LoVo (cell line): ENCODE data around the gene PRIM2.
"Not testable (repeated sequence)": the region's sequence is repeated elsewhere in the genome, so short reads cannot be mapped to it uniquely, and the experiment has no call there.

Source experiments
- DNase-seq: peaks from one replicate; pipeline ENCODE4 v3.0.0-alpha.2; 2016; ENCODE audit warnings: low spot score

Gene PRIM2

DNA sequence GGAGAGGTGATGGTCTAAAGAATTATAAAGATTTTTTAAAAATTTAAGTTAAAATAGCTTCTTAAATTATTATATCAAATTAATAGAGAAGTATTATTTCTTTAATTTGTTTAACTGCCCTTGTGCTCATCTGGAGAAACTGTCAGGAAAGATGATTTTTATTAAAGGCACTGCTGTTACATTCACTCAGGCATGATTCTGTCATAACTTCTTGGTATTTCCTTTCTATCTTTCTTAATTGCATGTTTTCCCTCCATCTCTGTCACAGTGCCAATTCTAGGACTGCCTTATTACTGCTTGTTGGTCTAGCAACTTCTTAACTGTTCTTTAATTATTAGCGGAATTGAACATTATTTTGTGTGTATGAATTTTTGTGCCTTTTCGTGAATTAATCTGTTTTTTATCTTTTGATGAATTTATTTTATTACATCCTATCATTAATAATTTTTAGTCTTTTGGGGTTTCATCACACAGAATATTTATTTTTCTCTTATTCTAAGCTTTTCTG lies 47.7 kb downstream of the PRIM2 start:
- DNase-seq = not testable (repeated sequence)

GRCh38 chr6:57368965-57369731 lies 51.7 kb downstream of the PRIM2 start:
- DNase-seq = not testable (repeated sequence)

DNA sequence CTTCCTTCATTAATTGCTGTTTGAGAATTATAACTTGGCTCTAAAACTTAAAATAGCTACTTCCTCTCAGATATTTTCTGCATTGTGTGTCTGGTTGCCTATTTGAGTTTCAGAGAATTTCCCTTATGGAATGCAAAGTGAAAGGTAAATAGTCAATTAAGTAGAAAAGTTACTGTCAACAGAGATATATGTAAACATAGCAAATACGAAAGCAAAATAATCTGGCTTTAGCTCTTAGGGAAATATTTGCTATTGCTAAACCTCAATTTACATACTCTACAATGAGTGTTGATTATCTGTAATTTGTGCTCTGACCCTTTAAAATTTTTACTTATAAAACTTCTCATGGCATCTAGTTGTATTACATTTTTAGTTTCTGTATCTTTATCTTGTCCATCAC lies 54.3 kb downstream of the PRIM2 start:
- DNase-seq = not testable (repeated sequence)

DNA sequence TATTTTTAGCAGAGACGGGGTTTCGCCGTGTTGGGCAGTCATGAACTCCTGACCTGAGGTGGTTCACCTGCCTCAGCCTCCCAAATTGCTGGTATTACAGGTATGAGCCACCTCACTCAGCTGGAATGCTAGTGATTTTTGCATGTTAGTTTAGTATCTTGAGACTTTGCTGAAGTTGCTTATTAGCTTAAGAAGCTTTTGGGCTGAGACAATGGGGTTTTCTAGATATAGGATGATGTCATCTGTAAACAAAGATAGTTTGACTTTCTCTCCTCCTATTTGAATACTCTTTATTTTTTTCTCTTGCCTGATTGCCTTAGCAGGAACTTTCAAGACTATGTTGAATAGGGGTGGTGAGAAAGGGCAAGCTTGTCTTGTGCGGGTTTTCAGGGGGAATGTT lies 57.3 kb downstream of the PRIM2 start:
- DNase-seq = not testable (repeated sequence)

GRCh38 chr6:57376083-57376482 lies 58.7 kb downstream of the PRIM2 start:
- not testable (repeated sequence) for DNase-seq

GRCh38 chr6:57389038-57389592 lies 71.7 kb downstream of the PRIM2 start:
- not testable (repeated sequence) for DNase-seq

GRCh38 chr6:57390818-57391217 lies 73.4 kb downstream of the PRIM2 start:
- DNase-seq = not testable (repeated sequence)

DNA sequence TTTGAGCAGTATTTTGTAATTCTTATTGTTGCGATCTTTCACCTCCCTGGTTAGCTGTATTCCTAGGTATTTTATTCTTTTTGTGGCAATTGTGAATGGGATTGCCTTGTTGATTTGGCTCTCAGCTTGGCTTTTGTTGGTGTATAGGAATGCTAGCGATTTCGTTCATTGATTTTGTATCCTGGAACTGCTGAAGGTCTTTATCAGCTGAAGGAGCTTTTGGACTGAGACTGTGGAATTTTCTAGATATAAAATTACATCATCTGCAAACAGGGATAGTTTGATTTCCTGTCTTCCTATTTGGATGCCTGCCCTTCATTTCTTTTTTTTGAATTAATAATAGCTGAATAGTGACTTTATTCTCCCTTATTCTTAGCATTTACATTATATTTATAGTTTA lies 74.6 kb downstream of the PRIM2 start:
- not testable (repeated sequence) for DNase-seq

GRCh38 chr6:57419341-57419740 lies 101.9 kb downstream of the PRIM2 start:
- DNase-seq = not testable (repeated sequence)

GRCh38 chr6:57421503-57421902 lies 104.1 kb downstream of the PRIM2 start:
- DNase-seq = no peak

GRCh38 chr6:57423468-57423867 lies 106.0 kb downstream of the PRIM2 start:
- DNase-seq = no peak

DNA sequence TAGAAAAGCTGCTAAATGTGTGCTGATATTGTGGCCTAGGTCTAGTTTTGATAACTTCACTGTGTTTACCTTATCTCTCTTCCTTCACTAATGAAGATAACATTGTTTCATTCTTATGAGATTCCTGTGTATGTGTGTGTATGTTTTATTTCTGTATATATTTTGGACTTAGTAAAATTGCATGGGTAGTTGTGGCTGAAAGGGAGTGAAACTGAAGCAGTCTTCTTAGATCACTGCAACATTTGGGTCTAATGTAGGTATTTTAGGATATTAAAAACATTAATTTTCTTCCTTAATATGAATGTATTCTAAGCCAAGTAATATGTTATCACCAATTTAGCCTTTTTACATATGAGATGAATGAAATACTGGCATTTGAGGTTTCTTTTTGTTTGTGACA lies 114.3 kb downstream of the PRIM2 start:
- not testable (repeated sequence) for DNase-seq

DNA sequence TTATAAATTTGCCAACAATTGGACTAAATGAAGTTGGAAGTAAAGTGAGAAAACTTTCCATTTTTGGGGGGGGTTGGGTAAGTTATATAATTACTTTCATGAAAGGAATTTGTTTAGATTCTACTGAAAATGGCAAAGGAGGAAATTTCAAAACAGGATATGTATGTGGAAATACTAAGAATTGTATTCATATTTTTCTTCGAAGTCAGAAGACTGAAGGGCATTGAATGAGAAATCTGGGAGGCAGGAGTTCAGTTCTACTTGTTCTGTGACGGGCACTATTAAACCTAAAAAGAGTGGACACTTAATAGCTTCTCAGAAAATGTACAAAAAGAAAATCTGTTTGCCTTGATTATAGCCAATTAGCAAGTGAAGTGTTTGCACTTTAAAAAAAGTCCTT lies 114.7 kb downstream of the PRIM2 start:
- no peak for DNase-seq

GRCh38 chr6:57432919-57433684 lies 115.7 kb downstream of the PRIM2 start:
- DNase-seq = no peak

DNA sequence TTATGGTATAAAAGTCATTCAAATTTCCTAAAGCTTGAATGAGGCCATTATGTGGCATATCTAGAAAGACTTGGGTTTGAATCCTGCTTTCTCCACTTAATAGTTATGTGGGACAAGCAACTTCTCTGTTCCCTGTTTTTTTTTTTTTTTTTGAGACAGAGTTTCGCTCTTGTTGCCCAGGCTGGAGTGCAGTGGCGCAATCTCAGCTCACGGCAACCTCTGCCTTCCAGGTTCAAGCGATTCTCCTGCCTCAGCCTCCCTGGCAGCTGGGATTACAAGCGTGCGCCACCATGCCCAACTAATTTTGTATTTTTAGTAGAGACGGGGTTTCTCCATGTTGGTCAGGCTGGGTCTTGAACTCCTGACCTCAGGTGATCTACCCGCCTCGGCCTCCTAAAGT lies 116.4 kb downstream of the PRIM2 start:
- not testable (repeated sequence) for DNase-seq

- DNase-seq = no peak
These were observed 117.5 kb downstream of the PRIM2 start for GRCh38 chr6:57434944-57435343.

DNA sequence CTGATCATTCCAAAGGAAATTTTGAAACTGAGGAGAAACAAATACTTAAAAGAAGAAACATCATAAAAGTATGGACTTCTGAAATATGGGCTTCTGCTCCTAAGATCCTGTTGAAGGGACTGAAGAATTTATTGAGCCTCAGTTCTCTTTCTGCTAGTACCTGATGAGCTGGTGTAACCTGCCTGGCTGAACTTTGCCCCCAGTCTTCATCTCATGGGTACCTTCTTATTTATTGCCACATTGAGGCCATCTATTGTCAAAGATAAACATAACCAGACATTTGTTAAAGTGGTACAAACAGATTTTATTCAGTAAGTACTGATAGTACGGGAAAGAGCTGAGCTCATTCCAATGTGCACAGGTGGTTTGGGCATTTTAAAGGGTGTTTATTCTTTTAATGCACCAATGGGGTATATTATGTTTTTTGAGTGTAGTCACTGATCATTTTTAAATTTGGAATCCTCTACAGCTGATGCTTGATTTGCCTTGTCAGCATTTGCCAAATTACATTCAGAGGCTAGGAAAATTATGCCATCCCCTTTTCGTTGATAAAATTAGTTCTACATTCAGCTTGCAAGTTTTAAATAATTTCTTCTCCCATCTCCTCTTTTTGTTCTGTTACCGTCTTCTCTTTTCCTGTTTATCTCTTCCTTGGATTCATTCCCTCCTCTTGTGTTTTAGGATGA lies 118.2 kb downstream of the PRIM2 start:
- DNase-seq = no peak

GRCh38 chr6:57440735-57441134 lies 123.3 kb downstream of the PRIM2 start:
- DNase-seq = not testable (repeated sequence)

- not testable (repeated sequence) for DNase-seq
These were observed 124.7 kb downstream of the PRIM2 start for GRCh38 chr6:57442133-57442532.

- not testable (repeated sequence) for DNase-seq
These were observed 125.8 kb downstream of the PRIM2 start for GRCh38 chr6:57443181-57443580.

GRCh38 chr6:57444787-57445186 lies 127.4 kb downstream of the PRIM2 start:
- not testable (repeated sequence) for DNase-seq

DNA sequence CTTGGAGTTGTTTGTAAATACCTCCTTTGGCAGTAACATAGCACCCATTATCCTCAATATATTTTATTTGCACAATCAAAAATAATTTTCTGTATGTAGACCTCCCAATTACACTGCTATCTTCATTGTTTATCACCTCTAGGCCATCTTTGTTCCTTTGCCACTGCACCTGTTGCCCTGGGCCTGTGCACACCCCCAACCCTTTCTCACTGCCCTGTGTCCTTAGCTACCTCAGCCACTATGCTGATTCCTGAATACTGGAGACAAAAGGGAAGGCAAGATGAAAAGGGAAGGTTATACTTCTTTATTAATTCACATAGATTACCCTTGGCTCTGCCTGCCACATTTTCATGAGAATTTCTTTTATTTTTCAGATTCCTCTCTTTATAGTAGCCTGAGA lies 127.9 kb downstream of the PRIM2 start:
- not testable (repeated sequence) for DNase-seq
